Measurements from ENCODE around the gene KIF18A. TPM values are rescaled to one million over a fixed set of nuclear protein-coding genes. Genes with fewer than 3 reads are reported as not detected.

KIF18A gene
- total RNA-seq, 1 donor from 2014 or later = 0.89 TPM

DNA sequence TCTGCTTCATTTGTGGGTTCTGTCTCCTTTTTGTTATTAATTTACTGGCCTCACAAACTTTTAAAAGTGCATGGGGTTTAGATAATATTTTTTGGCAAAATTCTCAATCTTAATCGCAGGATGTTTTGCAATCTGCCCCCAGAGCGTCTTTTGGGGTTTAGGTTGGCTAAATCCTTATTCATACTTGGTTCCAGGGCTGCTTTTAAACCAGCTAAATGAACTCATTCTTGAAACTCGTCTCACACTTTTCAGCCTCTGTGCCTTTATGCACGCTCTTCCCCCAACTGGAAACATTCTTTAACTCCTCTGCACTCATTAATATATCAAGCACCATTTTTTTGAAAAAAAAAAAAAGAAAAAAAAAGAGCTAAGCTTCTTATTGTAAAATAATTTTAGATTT, 131.7 kb downstream of the KIF18A start:
- intact Hi-C loops (cut with DNase I) = no loop called here
- peak; percentile 82 for ATAC-seq

DNA sequence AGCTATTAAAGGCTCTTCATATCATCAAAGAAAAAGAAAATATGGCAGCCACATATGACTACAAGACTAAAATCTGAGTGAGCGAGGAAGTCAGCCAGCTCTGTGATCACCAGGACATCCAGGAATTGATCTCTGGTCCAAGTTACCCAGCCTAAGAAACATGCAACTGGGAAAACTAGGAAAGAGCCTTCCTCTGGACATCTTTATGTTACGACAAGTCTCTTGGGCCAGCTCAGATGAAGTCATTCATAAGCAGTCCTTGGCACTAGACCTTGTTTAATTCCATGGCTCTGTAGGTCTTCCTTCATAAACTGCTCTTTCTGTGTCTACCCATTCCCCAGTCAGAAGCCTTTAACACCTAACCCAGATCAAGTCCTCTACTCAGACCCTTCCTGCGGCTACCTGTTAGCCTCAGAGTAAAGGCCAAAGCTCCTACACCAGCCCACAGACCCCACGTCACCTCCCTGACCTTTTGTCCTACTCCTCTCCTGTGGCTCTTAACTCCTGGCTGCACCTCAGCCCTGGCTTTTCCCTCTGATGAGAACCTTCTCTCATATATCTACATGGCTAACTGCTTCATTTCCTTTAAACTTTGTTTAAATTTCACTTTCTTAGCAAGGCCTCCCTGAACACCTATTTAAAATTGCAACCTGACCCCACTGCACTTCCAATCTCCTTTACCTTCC, 134.0 kb downstream of the KIF18A start:
- intact Hi-C loops (cut with DNase I) = no loop called here
- ATAC-seq (no peak), DNase-seq (ENCODE audit: low spot score) (no peak)

More for the DNA sequence above, 131.7 kb downstream of the KIF18A start:
- DNase-seq (ENCODE audit: low spot score) = no peak

DNA sequence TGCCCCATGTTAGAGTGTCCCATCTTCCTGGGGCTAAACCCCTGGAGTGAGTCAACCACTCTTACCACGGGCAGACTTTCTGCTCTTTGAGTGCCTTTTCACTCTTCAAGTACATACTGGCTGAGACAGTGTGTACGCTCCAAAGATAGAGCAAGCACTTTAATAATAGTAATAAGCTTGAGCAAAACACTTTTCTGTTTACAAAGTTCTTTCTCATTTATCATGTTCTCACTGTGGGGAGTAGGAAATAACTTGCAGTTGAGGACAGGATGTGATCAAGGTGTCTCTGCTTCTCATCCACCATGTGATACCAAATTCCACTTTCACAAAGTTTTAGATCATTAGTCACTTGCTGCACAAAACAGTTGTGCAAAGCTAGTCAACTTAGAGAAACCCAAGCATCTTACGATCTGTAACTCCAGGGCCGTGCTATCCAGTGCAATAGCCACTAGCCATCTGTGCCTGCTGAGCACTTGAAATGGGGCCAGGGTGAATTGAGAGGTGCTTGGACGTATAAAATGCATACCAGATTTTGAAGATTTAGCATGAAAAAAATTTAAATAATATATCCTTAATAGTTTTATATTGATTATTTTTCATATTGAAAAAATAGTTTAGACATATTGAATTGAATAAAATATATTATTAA, 135.3 kb downstream of the KIF18A start:
- intact Hi-C loops (cut with DNase I) = no loop called here
- DNase-seq (ENCODE audit: low spot score) (no peak), ATAC-seq (no peak)

DNA sequence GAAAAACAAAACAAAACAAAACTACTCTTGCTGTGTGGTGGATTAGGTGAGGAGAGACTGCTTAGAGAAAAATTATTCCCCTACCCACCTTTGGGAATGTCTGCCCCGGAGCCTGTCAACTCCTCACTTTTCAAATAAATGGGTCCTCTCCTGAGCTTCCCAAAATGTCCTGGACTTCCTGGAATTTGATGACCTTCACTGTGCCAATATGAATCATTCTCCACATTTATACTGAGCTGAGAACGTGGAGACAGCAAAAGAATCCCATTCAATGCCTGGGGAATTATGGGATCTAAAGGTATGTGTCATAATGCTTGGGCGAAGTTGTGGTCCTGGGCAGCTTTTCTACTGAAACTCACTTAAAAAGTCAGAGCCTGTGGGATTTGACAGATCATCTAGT, 136.8 kb downstream of the KIF18A start:
- DNase-seq (ENCODE audit: low spot score) = no peak

More for the DNA sequence above, 136.8 kb downstream of the KIF18A start:
- no peak for ATAC-seq
- intact Hi-C loops (cut with DNase I) = no loop called here

Small RNAs within 50 kb of the gene (microRNA-seq; reads per million reads assigned to microRNA genes)
- not detected for gene MIR610

Other genes with a start within 250 kb of the KIF18A start
- gene METTL15, start 232 bp upstream of the KIF18A start, total RNA-seq = 21.0 TPM